WTC11 (cell line): ENCODE results near the gene MRS2.

Experiments
- ETV6 ChIP-seq: sonication (generic); formaldehyde crosslinking; IDR thresholded peaks from 2 replicates; pipeline ENCODE4 v1.8.1; 2022; ENCODE audit warnings: mild to moderate bottlenecking, missing genetic modification reagents
- HMGA2 ChIP-seq: fragments of 250-450 bp; sonication (Bioruptor Pico); IDR thresholded peaks from 2 replicates; pipeline ENCODE4 v1.4.0; 2021; ENCODE audit warnings: mild to moderate bottlenecking, moderate library complexity
- NR3C1 ChIP-seq: sonication (generic); formaldehyde crosslinking; conservative IDR thresholded peaks from 2 replicates; pipeline ENCODE4 v1.8.1; 2023; ENCODE audit warnings: low read depth, mild to moderate bottlenecking, missing genetic modification reagents
- SMAD3 ChIP-seq: sonication (generic); formaldehyde crosslinking; IDR thresholded peaks from 2 replicates; pipeline ENCODE4 v1.8.0; 2022; ENCODE audit warnings: missing genetic modification reagents, mild to moderate bottlenecking, borderline replicate concordance
- STAT6 ChIP-seq: sonication (generic); formaldehyde crosslinking; conservative IDR thresholded peaks from 2 replicates; pipeline ENCODE4 v1.8.1; 2023; ENCODE audit warnings: mild to moderate bottlenecking, low read depth, missing genetic modification reagents, moderate library complexity
- TP53 ChIP-seq: sonication (generic); formaldehyde crosslinking; IDR thresholded peaks from 2 replicates; pipeline ENCODE4 v1.8.1; 2023; ENCODE audit warnings: mild to moderate bottlenecking, missing genetic modification reagents
- ZNF121 ChIP-seq: sonication (generic); formaldehyde crosslinking; IDR thresholded peaks from 2 replicates; pipeline ENCODE4 v1.8.0; 2023; ENCODE audit warnings: missing genetic modification reagents
- TF ChIP-seq, protein P1 (sequence below): fragments of 200-600 bp; IDR thresholded peaks from 2 replicates; pipeline ENCODE4 v1.8.0; 2022; ENCODE audit warnings: antibody characterized with exemption
- TF ChIP-seq, protein P2 (sequence below): sonication (generic); formaldehyde crosslinking; IDR thresholded peaks from 2 replicates; pipeline ENCODE4 v1.8.1; 2023; ENCODE audit warnings: mild to moderate bottlenecking, missing genetic modification reagents
- TF ChIP-seq, protein P3 (sequence below): sonication (generic); formaldehyde crosslinking; IDR thresholded peaks from 2 replicates; pipeline ENCODE4 v1.8.1; 2023; ENCODE audit warnings: mild to moderate bottlenecking, missing genetic modification reagents, moderate library complexity

DNA sequence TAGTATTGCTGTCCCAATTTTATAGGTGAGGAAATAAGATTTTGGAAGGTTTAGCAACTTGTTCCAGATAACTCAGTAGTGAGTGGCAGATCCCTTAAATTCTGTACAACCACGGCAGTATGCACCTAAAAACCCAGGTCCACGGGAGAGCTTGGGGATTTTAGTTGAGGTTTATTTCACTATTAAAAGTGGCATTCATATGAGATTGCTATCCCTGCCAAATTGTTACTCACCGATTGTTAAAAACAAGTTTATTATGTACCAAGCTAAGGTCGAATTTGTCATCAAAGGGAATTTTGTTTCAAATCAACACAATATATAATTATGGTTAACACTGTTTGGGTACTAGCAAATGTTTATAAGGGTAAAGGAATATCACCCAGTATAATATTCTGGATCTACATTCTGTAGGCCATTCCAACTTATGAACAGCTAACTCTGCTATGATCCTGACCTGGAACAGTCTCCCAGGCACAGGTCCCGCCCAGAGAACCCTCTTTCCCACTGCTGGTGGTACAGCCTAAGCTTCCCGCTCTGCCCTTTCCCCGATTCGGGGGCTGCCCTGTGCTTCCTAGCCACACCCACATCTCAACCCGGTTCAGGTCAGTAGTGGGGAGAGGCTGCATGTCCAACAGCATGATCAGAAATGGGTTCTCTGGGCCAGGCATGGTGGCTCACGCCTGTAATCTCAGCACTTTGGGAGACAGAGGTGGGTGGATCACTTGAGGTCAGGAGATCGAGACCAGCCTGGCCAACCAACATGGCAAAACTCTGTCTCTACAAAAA lies 61.7 kb downstream of the MRS2 start:
- TF ChIP-seq STAT6 (CRISPR knock-in tag), result no peak
- TF ChIP-seq SMAD3 (CRISPR knock-in tag), result no peak
- TF ChIP-seq, protein P1, sequence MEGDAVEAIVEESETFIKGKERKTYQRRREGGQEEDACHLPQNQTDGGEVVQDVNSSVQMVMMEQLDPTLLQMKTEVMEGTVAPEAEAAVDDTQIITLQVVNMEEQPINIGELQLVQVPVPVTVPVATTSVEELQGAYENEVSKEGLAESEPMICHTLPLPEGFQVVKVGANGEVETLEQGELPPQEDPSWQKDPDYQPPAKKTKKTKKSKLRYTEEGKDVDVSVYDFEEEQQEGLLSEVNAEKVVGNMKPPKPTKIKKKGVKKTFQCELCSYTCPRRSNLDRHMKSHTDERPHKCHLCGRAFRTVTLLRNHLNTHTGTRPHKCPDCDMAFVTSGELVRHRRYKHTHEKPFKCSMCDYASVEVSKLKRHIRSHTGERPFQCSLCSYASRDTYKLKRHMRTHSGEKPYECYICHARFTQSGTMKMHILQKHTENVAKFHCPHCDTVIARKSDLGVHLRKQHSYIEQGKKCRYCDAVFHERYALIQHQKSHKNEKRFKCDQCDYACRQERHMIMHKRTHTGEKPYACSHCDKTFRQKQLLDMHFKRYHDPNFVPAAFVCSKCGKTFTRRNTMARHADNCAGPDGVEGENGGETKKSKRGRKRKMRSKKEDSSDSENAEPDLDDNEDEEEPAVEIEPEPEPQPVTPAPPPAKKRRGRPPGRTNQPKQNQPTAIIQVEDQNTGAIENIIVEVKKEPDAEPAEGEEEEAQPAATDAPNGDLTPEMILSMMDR, result no peak
- no peak for TF ChIP-seq HMGA2 (CRISPR knock-in tag)
- TF ChIP-seq, protein P2, sequence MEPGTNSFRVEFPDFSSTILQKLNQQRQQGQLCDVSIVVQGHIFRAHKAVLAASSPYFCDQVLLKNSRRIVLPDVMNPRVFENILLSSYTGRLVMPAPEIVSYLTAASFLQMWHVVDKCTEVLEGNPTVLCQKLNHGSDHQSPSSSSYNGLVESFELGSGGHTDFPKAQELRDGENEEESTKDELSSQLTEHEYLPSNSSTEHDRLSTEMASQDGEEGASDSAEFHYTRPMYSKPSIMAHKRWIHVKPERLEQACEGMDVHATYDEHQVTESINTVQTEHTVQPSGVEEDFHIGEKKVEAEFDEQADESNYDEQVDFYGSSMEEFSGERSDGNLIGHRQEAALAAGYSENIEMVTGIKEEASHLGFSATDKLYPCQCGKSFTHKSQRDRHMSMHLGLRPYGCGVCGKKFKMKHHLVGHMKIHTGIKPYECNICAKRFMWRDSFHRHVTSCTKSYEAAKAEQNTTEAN (CRISPR knock-in tag), result no peak
- no peak for TF ChIP-seq TP53 (CRISPR knock-in tag)
- TF ChIP-seq, protein P3, sequence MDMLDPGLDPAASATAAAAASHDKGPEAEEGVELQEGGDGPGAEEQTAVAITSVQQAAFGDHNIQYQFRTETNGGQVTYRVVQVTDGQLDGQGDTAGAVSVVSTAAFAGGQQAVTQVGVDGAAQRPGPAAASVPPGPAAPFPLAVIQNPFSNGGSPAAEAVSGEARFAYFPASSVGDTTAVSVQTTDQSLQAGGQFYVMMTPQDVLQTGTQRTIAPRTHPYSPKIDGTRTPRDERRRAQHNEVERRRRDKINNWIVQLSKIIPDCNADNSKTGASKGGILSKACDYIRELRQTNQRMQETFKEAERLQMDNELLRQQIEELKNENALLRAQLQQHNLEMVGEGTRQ (CRISPR knock-in tag), result no peak
- TF ChIP-seq ZNF121 (CRISPR knock-in tag), result no peak
- TF ChIP-seq ETV6 (CRISPR knock-in tag), result no peak
- no peak for TF ChIP-seq NR3C1 (CRISPR knock-in tag)
